PFSK-1 (cell line): ENCODE results near the gene NRK.

Experiments used
- POLR2AphosphoS5 ChIP-seq: IDR thresholded peaks from 2 replicates; pipeline ENCODE4 v1.6.1; 2012; ENCODE audit warnings: low read depth, mild to moderate bottlenecking, control low read depth, low read length, moderate library complexity
- TF ChIP-seq, protein P1 (sequence below), 2 experiments: IDR thresholded peaks; 2 replicates each; pipeline versions ENCODE4 v1.6.1 to v1.8.0; 2011 to 2012; ENCODE audit warnings: low read depth in 2 of 2, low read length in 2 of 2, control low read depth in 1 of 2, inconsistent platforms in 1 of 2, mild to moderate bottlenecking in 1 of 2, moderate library complexity in 1 of 2; ENCODE audit not compliant: insufficient read depth in 1 of 2

DNA sequence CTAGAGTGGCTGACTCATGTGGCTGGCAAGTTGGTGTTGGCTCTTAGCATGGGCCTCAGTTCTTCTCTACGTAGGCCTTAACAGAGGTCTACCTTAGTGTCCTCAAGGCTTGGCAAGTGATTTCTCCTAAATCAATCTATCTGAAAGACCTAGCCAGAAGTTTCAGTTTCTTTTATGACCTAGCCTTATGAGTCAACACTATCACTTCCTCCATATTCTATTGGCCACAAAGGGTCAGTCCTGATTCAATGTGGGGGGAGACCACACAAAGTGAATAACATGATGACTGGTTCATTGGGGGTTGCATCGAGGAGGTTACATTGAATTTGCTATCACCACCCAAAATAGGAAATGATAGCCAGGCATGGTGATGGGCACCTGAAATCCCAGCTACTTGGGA lies 5.8 kb upstream of the NRK start:
- no peak for TF ChIP-seq POLR2AphosphoS5
- TF ChIP-seq, protein P1, sequence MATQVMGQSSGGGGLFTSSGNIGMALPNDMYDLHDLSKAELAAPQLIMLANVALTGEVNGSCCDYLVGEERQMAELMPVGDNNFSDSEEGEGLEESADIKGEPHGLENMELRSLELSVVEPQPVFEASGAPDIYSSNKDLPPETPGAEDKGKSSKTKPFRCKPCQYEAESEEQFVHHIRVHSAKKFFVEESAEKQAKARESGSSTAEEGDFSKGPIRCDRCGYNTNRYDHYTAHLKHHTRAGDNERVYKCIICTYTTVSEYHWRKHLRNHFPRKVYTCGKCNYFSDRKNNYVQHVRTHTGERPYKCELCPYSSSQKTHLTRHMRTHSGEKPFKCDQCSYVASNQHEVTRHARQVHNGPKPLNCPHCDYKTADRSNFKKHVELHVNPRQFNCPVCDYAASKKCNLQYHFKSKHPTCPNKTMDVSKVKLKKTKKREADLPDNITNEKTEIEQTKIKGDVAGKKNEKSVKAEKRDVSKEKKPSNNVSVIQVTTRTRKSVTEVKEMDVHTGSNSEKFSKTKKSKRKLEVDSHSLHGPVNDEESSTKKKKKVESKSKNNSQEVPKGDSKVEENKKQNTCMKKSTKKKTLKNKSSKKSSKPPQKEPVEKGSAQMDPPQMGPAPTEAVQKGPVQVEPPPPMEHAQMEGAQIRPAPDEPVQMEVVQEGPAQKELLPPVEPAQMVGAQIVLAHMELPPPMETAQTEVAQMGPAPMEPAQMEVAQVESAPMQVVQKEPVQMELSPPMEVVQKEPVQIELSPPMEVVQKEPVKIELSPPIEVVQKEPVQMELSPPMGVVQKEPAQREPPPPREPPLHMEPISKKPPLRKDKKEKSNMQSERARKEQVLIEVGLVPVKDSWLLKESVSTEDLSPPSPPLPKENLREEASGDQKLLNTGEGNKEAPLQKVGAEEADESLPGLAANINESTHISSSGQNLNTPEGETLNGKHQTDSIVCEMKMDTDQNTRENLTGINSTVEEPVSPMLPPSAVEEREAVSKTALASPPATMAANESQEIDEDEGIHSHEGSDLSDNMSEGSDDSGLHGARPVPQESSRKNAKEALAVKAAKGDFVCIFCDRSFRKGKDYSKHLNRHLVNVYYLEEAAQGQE (IDR thresholded peaks at IDR 0.05; ENCODE audit: insufficient read depth in 1 of 2, low read depth in 2 of 2, low read length in 2 of 2) = no peak
